Thoracic aorta (tissue), 2 donors: ENCODE data around the gene MCAT. TPM values are rescaled to one million over a fixed set of nuclear protein-coding genes. Genes with fewer than 3 reads are reported as not detected.

ENCODE experiments used
- ATAC-seq: fragments of 150-250 bp; one replicate; pipeline ENCODE4 v1.8.0; 2017; ENCODE audit warnings: low read depth; ENCODE audit not compliant: insufficient number of reproducible peaks, low FRiP score
- DNase-seq: peaks from one replicate; pipeline ENCODE4 v3.0.0-alpha.2; 2020; ENCODE audit warnings: low spot score
- H3K27ac ChIP-seq, 2 donors: fragments of 200-600 bp; sonication (generic); 1 replicate in 1 of 2; 2 replicates in 1 of 2; pipeline ENCODE4 v1.5.1; 2016; ENCODE audit warnings: mild to moderate bottlenecking in 2 of 2, moderate library complexity in 2 of 2
- H3K27me3 ChIP-seq: fragments of 200-600 bp; sonication (generic); replicated peaks from 2 replicates; pipeline ENCODE4 v1.6.0; 2016; ENCODE audit warnings: mild to moderate bottlenecking; ENCODE audit not compliant: insufficient read depth
- H3K36me3 ChIP-seq: fragments of 200-600 bp; sonication (generic); one replicate; pipeline ENCODE4 v1.5.1; 2016
- H3K4me1 ChIP-seq, 2 donors: fragments of 200-600 bp; sonication (generic); 1 replicate in 1 of 2; 2 replicates in 1 of 2; pipeline versions ENCODE4 v1.5.1 to v1.6.0; 2016; ENCODE audit warnings: low read depth in 2 of 2, mild to moderate bottlenecking in 1 of 2; ENCODE audit not compliant: control insufficient read depth in 1 of 2
- H3K4me3 ChIP-seq: fragments of 200-600 bp; sonication (generic); 2 replicates; pipeline ENCODE4 v1.5.1; 2016; ENCODE audit warnings: mild to moderate bottlenecking
- H3K9me3 ChIP-seq: fragments of 200-600 bp; sonication (generic); 2 replicates; pipeline ENCODE4 v1.5.1; 2016
- CTCF ChIP-seq: fragments of 200-600 bp; sonication (generic); IDR thresholded peaks from one replicate; pipeline ENCODE4 v1.5.1; 2019; ENCODE audit warnings: antibody characterized with exemption
- total RNA-seq, 2 donors: library from RNA; depleted of rRNA; stranded (reverse); fragments of >200 nt; gene quantifications; one replicate each; pipeline versions ENCODE4 v1.1.0 to v1.2.3, GENCODE V29; 2016

The MCAT gene
- total RNA-seq, 2 donors from 2014 or later = 9.5 to 16.1 TPM

- H3K4me3 ChIP-seq = no peak overlapping the region
- H3K9me3 ChIP-seq = no peaks in the 10 kb centered on the region
- TF ChIP-seq CTCF = no peak
- ATAC-seq (no peak), DNase-seq (no peak)
- peaks cover 4% of the 10 kb centered on the region for H3K36me3 ChIP-seq
- no peak overlapping the region for H3K27ac ChIP-seq
- no peaks in the 10 kb centered on the region for H3K27me3 ChIP-seq
- H3K4me1 ChIP-seq = peaks cover 5 to 21% of the 10 kb centered on the region in 2 donors
Observed at GRCh38 chr22:43144949-43145348, 1.8 kb upstream of the MCAT start.

DNA sequence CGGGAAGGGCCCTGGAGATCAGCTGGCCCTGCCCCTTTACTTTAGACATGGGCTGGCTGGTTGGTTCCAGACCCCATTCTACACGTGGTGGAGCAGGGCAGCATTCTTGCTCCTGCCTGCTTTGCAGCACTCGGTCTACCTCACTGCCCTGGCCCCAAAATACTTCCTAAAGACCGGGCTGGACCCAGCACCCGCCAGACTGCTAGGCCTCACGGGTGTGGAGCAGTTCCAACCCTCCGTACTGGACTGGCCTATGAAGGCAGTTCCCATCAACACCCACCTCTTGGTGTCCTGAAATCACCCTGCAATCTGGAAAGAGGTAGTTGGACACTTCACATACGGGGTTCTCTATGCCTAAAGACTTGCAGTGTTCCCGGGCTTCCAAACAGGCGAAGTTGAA lies 6.4 kb downstream of the MCAT start:
- Histone ChIP-seq H3K9me3 (no peaks in the 10 kb centered on the region), H3K36me3 (peaks cover 12% of the 10 kb centered on the region), H3K4me3 (no peak overlapping the region), H3K27me3 (no peaks in the 10 kb centered on the region), H3K4me1 (peaks cover 0 to 14% of the 10 kb centered on the region in 2 donors), H3K27ac (no peak overlapping the region)
- no peak for TF ChIP-seq CTCF
- no peak for DNase-seq
- no peak for ATAC-seq

DNA sequence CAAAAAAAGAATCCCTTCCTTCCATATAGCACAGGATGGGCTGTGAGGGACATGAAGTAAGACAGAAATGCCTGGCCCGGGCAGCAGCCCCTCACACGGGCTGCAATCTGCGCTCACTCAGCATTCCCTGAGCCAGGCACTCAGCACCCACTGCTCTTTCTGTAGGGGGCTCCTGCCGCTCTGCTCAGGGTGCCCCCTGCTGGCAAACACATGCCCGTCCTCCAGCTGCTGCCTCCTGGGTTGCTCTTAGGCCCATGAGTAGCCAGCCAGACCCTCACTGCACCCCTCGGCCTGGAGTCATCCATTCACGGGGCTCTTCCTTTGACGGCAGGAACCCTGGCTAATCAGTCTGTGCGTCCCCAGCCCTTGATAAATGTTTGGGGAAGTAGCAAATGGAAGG lies 6.9 kb downstream of the MCAT start:
- no peaks in the 10 kb centered on the region for H3K27me3 ChIP-seq
- H3K27ac ChIP-seq = no peak overlapping the region
- DNase-seq (no peak), ATAC-seq (no peak)
- H3K4me3 ChIP-seq = no peak overlapping the region
- peaks cover 12% of the 10 kb centered on the region for H3K36me3 ChIP-seq
- peak; percentile 33 for TF ChIP-seq CTCF
- H3K9me3 ChIP-seq = no peaks in the 10 kb centered on the region
- H3K4me1 ChIP-seq = peaks cover 0 to 14% of the 10 kb centered on the region in 2 donors

GRCh38 chr22:43135565-43135964 lies 7.6 kb downstream of the MCAT start:
- DNase-seq = no peak
- peaks cover 12% of the 10 kb centered on the region for H3K36me3 ChIP-seq

DNA sequence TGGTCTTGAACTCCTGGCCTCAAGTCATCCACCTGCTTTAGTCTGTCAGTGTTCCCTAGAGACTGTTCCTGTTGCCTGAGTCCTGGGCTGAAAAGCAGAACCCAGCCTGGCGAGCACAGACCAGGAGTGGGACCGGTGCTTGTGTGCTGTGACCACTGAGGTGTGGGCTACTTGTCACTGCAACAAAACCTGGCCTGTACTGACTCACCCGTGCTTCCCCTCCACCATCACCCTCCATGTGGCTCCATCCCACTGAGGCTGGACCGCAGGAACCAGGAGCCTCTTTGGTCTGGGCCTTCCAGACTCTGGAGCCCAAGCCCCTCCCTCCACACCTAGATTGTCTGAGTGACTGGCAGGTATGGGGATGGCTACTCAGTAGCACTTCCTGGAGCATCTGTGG lies 8.6 kb downstream of the MCAT start:
- DNase-seq = no peak
- no peak for TF ChIP-seq CTCF
- no peak for ATAC-seq
- no peak overlapping the region for H3K27ac ChIP-seq
- H3K9me3 ChIP-seq = no peaks in the 10 kb centered on the region
- H3K4me1 ChIP-seq = peaks cover 0 to 18% of the 10 kb centered on the region in 2 donors
- H3K27me3 ChIP-seq = no peaks in the 10 kb centered on the region
- peaks cover 7% of the 10 kb centered on the region for H3K36me3 ChIP-seq
- no peak overlapping the region for H3K4me3 ChIP-seq

More at GRCh38 chr22:43135565-43135964, 7.6 kb downstream of the MCAT start:
- Histone ChIP-seq H3K9me3 (no peaks in the 10 kb centered on the region), H3K27me3 (no peaks in the 10 kb centered on the region), H3K27ac (no peak overlapping the region), H3K4me1 (peaks cover 0 to 18% of the 10 kb centered on the region in 2 donors), H3K4me3 (no peak overlapping the region)
- no peak for TF ChIP-seq CTCF
- ATAC-seq = no peak
